Liver (tissue), 3 donors: ENCODE results near the gene GRID1.

Experiments used
- FOXA1 ChIP-seq: IDR thresholded peaks from 2 replicates; pipeline ENCODE4 v1.6.1; 2016; ENCODE audit warnings: antibody characterized with exemption
- SP1 ChIP-seq: IDR thresholded peaks from 2 replicates; pipeline ENCODE4 v1.6.1; 2018; ENCODE audit warnings: antibody characterized with exemption, mild to moderate bottlenecking
- YY1 ChIP-seq: IDR thresholded peaks from 2 replicates; pipeline ENCODE4 v1.6.1; 2016; ENCODE audit warnings: antibody characterized with exemption, mild to moderate bottlenecking
- TF ChIP-seq, protein P1 (sequence below): fragments of 150-350 bp; IDR thresholded peaks from 2 replicates; pipeline ENCODE4 v1.5.1; 2017; ENCODE audit warnings: improper control_type of control experiment, low read depth, low read length; ENCODE audit not compliant: missing input control
- donor health status: healthy.
- donor health status: healthy.

DNA sequence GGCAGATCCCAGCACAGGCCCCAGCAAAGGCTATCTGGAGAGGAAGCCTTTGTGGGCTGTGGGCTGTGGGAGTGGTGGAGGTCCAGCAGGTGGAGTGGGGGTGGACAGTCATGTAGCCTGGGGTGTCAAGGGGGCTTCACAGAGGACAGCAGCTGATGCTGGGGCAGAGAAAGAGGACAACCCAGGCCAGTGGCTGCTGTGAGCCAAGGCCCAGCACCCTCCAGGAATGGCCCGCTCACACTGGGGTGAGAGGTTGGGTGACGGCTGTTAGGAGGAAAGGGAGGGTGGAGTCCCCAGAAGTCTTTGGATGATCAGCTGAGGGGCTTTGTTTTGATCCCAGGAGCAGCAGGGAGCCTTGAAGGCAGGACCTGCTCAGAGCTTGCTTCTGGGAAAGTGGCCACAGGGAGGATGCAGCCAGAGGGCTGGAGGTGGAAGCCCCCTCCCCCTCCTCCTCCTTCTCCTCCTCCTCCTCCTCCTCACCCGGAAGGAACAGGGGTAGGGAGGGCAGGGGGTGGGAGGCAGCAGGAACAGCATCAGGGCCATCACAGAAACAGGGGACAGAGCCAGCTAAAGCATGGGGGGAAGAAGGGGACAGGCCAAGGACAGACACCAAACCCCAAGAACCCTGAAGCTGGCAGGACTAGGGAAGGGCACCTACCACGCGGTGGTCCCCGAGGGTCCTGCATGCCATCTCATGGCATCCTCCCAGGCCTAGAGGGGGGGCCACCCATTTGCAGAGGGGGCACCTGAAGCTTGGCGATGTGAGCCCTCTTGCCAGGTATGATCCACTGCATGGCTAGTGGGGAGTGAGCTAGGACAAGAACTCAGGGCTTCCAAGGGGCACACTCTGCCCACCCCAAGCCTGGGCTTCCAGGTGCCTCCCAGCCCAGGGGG lies 144.9 kb downstream of the GRID1 start:
- TF ChIP-seq, protein P1, sequence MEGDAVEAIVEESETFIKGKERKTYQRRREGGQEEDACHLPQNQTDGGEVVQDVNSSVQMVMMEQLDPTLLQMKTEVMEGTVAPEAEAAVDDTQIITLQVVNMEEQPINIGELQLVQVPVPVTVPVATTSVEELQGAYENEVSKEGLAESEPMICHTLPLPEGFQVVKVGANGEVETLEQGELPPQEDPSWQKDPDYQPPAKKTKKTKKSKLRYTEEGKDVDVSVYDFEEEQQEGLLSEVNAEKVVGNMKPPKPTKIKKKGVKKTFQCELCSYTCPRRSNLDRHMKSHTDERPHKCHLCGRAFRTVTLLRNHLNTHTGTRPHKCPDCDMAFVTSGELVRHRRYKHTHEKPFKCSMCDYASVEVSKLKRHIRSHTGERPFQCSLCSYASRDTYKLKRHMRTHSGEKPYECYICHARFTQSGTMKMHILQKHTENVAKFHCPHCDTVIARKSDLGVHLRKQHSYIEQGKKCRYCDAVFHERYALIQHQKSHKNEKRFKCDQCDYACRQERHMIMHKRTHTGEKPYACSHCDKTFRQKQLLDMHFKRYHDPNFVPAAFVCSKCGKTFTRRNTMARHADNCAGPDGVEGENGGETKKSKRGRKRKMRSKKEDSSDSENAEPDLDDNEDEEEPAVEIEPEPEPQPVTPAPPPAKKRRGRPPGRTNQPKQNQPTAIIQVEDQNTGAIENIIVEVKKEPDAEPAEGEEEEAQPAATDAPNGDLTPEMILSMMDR: no peak
- TF ChIP-seq SP1 (no peak), YY1 (no peak), FOXA1 (no peak)
